ENCODE data around the gene FAM53A.

FAM53A gene

GRCh38 chr4:1654216-1654955 is 29.7 kb downstream of the FAM53A start:
- H3K36me3 ChIP-seq (ENCODE audit: insufficient read depth) = no peaks in the 10 kb centered on the region
- H3K27me3 ChIP-seq (ENCODE audit: insufficient read depth, low read depth) = peaks cover 11% of the 10 kb centered on the region; the same call in 1 of the 2 replicates
- H3K79me2 ChIP-seq (ENCODE audit: insufficient read depth, low read depth) = no peaks in the 10 kb centered on the region
- no peak overlapping the region for H3K9ac ChIP-seq
- H3K4me1 ChIP-seq (ENCODE audit: low read depth, poor library complexity, severe bottlenecking) = no peaks in the 10 kb centered on the region
- H2AFZ ChIP-seq (ENCODE audit: low read depth) = no peak overlapping the region
- no peak for TF ChIP-seq CTCF (conservative IDR thresholded peaks at IDR 0.05; ENCODE audit: low read depth, low read length)
- H3K4me2 ChIP-seq = no peak overlapping the region
- H3K4me3 ChIP-seq (IDR thresholded peaks at IDR 0.05; ENCODE audit: insufficient read depth, low read depth, low read length) = no peak overlapping the region
- no peak overlapping the region for H3K27ac ChIP-seq
- H4K20me1 ChIP-seq (ENCODE audit: insufficient read depth) = no peaks in the 10 kb centered on the region

GRCh38 chr4:1653776-1654175 is 30.3 kb downstream of the FAM53A start:
- no peak for TF ChIP-seq CTCF (conservative IDR thresholded peaks at IDR 0.05; ENCODE audit: low read depth, low read length)
- H3K27ac ChIP-seq = no peak overlapping the region
- H3K4me2 ChIP-seq = no peak overlapping the region
- no peak overlapping the region for H2AFZ ChIP-seq (ENCODE audit: low read depth)
- H3K9ac ChIP-seq = no peak overlapping the region
- H3K79me2 ChIP-seq (ENCODE audit: insufficient read depth, low read depth) = no peaks in the 10 kb centered on the region
- H3K27me3 ChIP-seq (ENCODE audit: insufficient read depth, low read depth) = peaks cover 9% of the 10 kb centered on the region; the same call in 1 of the 2 replicates
- H3K36me3 ChIP-seq (ENCODE audit: insufficient read depth) = no peaks in the 10 kb centered on the region
- H3K4me3 ChIP-seq (IDR thresholded peaks at IDR 0.05; ENCODE audit: insufficient read depth, low read depth, low read length) = no peak overlapping the region
- no peaks in the 10 kb centered on the region for H4K20me1 ChIP-seq (ENCODE audit: insufficient read depth)
- no peaks in the 10 kb centered on the region for H3K4me1 ChIP-seq (ENCODE audit: low read depth, poor library complexity, severe bottlenecking)

DNA sequence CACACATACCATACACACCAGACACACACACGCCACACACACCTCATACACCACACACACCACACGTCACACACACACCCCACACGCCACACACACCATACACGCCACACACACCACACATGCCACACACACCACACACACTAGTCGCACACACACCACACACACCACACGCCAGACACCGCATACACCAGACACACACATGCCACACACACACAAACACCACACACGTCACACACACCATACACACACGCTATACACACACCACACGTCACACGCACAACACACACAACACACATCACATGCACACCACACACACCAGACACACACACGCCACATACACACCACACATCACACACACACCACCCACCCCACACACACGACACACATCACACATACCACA is 32.0 kb downstream of the FAM53A start:
- no peak overlapping the region for H3K9ac ChIP-seq
- TF ChIP-seq CTCF (conservative IDR thresholded peaks at IDR 0.05; ENCODE audit: low read depth, low read length) = no peak
- H3K4me2 ChIP-seq = no peak overlapping the region
- no peak overlapping the region for H2AFZ ChIP-seq (ENCODE audit: low read depth)
- H3K27ac ChIP-seq = no peak overlapping the region
- H3K27me3 ChIP-seq (ENCODE audit: insufficient read depth, low read depth) = peaks cover 7% of the 10 kb centered on the region; the same call in 1 of the 2 replicates
- no peaks in the 10 kb centered on the region for H3K79me2 ChIP-seq (ENCODE audit: insufficient read depth, low read depth)
- H3K4me1 ChIP-seq (ENCODE audit: low read depth, poor library complexity, severe bottlenecking) = no peaks in the 10 kb centered on the region
- H4K20me1 ChIP-seq (ENCODE audit: insufficient read depth) = no peaks in the 10 kb centered on the region
- H3K36me3 ChIP-seq (ENCODE audit: insufficient read depth) = no peaks in the 10 kb centered on the region
- no peak overlapping the region for H3K4me3 ChIP-seq (IDR thresholded peaks at IDR 0.05; ENCODE audit: insufficient read depth, low read depth, low read length)

- Histone ChIP-seq H3K4me2 (no peak overlapping the region), H3K36me3 (ENCODE audit: insufficient read depth) (no peaks in the 10 kb centered on the region), H3K79me2 (ENCODE audit: insufficient read depth, low read depth) (no peaks in the 10 kb centered on the region), H3K9ac (no peak overlapping the region), H3K4me3 (IDR thresholded peaks at IDR 0.05; ENCODE audit: insufficient read depth, low read depth, low read length) (no peak overlapping the region), H3K4me1 (ENCODE audit: low read depth, poor library complexity, severe bottlenecking) (no peaks in the 10 kb centered on the region), H4K20me1 (ENCODE audit: insufficient read depth) (no peaks in the 10 kb centered on the region), H3K27ac (no peak overlapping the region), H3K27me3 (ENCODE audit: insufficient read depth, low read depth) (peaks cover 7% of the 10 kb centered on the region; the same call in 1 of the 2 replicates), H2AFZ (ENCODE audit: low read depth) (no peak overlapping the region)
- no peak for TF ChIP-seq CTCF (conservative IDR thresholded peaks at IDR 0.05; ENCODE audit: low read depth, low read length)
Observed at GRCh38 chr4:1651609-1652008, 32.5 kb downstream of the FAM53A start.

All from KMS-11 (cell line).